GM18867 (cell line): ENCODE data around the gene PTH1R.
"Not testable (repeated sequence)": the region's sequence is repeated elsewhere in the genome, so short reads cannot be mapped to it uniquely, and the experiment has no call there.

Experiments used
- ATAC-seq: cut with Tn5 transposase; IDR thresholded peaks from one replicate; pipeline ENCODE4 v1.9.1; 2021; ENCODE audit warnings: mild to moderate bottlenecking, moderate library complexity; ENCODE audit not compliant: unreplicated experiment

PTH1R gene

GRCh38 chr3:46909535-46910161 is 32.1 kb downstream of the PTH1R start:
- peak; percentile 63 for ATAC-seq

GRCh38 chr3:46910166-46910760 is 32.7 kb downstream of the PTH1R start:
- no peak for ATAC-seq

- not testable (repeated sequence) for ATAC-seq
Observed at GRCh38 chr3:46910914-46911313, 33.4 kb downstream of the PTH1R start.

- no peak for ATAC-seq
Observed at GRCh38 chr3:46912986-46913385, 35.5 kb downstream of the PTH1R start.

GRCh38 chr3:46913644-46914043 is 36.1 kb downstream of the PTH1R start:
- no peak for ATAC-seq

GRCh38 chr3:46914849-46915248 is 37.3 kb downstream of the PTH1R start:
- ATAC-seq: no peak

GRCh38 chr3:46915297-46915822 is 37.8 kb downstream of the PTH1R start:
- no peak for ATAC-seq

GRCh38 chr3:46916278-46916677 is 38.8 kb downstream of the PTH1R start:
- ATAC-seq: no peak

GRCh38 chr3:46916799-46917198 is 39.3 kb downstream of the PTH1R start:
- ATAC-seq: no peak

- ATAC-seq: no peak
Observed at GRCh38 chr3:46917257-46917656, 39.7 kb downstream of the PTH1R start.

- ATAC-seq: no peak
Observed at GRCh38 chr3:46918202-46918601, 40.7 kb downstream of the PTH1R start.

GRCh38 chr3:46918634-46919033 is 41.1 kb downstream of the PTH1R start:
- no peak for ATAC-seq

GRCh38 chr3:46921041-46921440 is 43.5 kb downstream of the PTH1R start:
- ATAC-seq: no peak

- no peak for ATAC-seq
Observed at GRCh38 chr3:46921871-46922271, 44.4 kb downstream of the PTH1R start.

- ATAC-seq: no peak
Observed at GRCh38 chr3:46922426-46922825, 44.9 kb downstream of the PTH1R start.

GRCh38 chr3:46922871-46923558 is 45.5 kb downstream of the PTH1R start:
- ATAC-seq: no peak

GRCh38 chr3:46923559-46924350 is 46.2 kb downstream of the PTH1R start:
- ATAC-seq: no peak

- no peak for ATAC-seq
Observed at GRCh38 chr3:46924921-46925584, 47.5 kb downstream of the PTH1R start.

- ATAC-seq: no peak
Observed at GRCh38 chr3:46925585-46925934, 48.0 kb downstream of the PTH1R start.

- ATAC-seq: no peak
Observed at GRCh38 chr3:46926039-46926438, 48.5 kb downstream of the PTH1R start.

GRCh38 chr3:46926447-46926846 is 48.9 kb downstream of the PTH1R start:
- ATAC-seq: no peak
